Measurements from ENCODE around the gene CNGA2.

The CNGA2 gene

DNA sequence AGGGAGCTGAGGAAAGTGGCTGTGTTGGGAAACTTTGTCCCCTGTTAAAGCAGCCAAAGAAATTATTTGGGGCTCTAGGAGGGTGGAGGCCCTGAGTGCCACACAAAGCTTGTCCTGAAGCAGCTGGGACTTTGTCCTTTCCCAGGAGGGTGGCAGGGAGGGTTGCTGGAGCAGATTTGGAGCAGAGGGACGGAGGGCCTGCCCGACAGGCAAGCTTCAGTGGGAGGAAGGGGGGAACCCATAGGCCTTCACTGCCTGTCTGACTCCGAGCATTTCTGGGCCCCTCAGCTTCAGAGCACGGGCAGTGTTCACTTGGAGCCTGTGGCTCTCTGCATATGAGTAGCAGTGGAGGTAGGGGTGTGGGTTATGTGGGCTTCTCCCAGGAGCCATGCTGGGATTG lies 7.2 kb upstream of the CNGA2 start:
- H3K36me3 Mint-ChIP-seq, result no peaks in the 10 kb centered on the region
- DNase-seq (ENCODE audit: low spot score in 2 of 2) (no peak), ATAC-seq (no peak)
- no peak overlapping the region for H3K27ac Mint-ChIP-seq
- no peaks in the 10 kb centered on the region for H3K4me1 Mint-ChIP-seq
- no peak overlapping the region for H3K4me3 Mint-ChIP-seq
- no peaks in the 10 kb centered on the region for H3K9me3 Mint-ChIP-seq

DNA sequence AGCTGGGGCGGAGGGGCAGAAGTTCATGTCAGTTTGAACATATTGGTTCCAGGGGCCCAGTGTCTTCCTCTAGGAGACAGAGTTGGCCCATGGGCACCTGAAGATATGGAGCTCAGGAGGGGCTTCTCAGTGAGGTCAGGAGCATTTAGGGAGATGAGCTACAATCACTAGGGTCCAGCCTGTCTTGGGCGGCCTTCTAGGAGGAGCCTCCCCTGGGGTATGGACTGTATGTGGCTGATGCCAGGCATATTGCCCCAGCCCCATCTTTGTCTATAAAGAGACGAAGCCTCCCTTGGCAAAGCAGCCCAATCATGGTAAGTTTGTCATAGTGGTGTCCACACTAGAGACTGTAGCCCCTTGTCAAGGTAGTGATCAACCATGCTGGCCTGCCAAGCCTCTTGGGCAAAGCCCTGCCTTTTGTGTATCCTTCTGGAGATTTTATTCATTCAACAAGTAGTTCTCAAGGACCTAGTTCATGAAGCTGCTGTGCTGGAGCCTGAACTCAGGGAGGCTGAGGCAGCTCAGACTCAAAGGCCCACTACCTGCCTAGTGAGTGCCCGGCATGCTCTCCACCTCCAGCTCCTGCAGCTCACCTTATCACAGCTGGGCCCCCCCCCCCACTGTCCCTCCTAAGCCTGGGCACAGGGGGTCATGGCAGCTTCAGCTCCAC lies 5.4 kb upstream of the CNGA2 start:
- no peaks in the 10 kb centered on the region for H3K36me3 Mint-ChIP-seq
- no peaks in the 10 kb centered on the region for H3K9me3 Mint-ChIP-seq
- DNase-seq (ENCODE audit: low spot score in 2 of 2) (no peak), ATAC-seq (no peak)
- H3K4me1 Mint-ChIP-seq, result no peaks in the 10 kb centered on the region
- no peak overlapping the region for H3K27ac Mint-ChIP-seq
- no peak overlapping the region for H3K4me3 Mint-ChIP-seq

DNA sequence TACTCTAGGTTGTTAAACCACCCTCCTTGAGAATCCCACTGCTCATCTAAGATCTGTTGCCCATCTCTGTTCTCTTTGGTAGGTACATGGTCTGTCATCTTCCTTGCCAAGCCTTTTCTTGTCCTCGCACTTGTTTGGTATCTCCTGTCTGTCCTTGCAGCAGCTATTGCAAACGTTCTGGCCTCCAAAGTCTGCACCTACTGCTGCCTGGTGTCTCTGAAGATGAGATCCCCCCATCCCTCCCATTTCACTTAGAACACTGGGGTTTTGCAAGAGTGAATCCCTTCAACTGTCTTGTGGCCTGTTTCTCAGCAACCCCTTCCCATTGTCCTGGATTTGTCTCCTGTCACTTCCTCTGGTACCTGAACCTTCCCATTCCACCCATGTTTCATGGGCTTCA lies 673 bp downstream of the CNGA2 start:
- no peak for DNase-seq (ENCODE audit: low spot score in 2 of 2)
- no peaks in the 10 kb centered on the region for H3K9me3 Mint-ChIP-seq
- no peak overlapping the region for H3K27ac Mint-ChIP-seq
- H3K36me3 Mint-ChIP-seq, result no peaks in the 10 kb centered on the region
- no peak for ATAC-seq
- H3K4me3 Mint-ChIP-seq, result no peak overlapping the region
- H3K4me1 Mint-ChIP-seq, result no peaks in the 10 kb centered on the region

DNA sequence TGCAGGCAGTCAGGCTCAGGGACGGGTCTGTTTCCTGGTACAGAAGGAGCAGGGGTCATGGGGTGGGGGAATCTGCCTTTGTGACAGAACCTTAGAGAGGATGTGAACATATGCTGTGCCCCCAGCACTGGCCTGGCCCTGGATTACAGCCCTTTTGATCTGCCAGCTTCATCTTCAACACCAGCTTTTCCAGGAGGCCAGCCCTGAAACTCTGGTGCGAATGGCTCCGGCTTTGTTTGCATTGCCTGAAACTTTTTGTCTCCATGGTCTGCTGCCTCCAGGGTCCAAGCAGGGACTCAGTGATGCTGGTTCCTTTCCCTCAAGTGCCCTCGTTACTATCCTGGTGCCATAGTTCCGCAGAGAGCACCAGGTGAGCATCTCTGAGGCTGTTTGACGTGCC lies 2.1 kb downstream of the CNGA2 start:
- H3K9me3 Mint-ChIP-seq, result no peaks in the 10 kb centered on the region
- no peak overlapping the region for H3K27ac Mint-ChIP-seq

GRCh38 chrX:151737494-151737893 lies 2.9 kb downstream of the CNGA2 start:
- no peak overlapping the region for H3K4me3 Mint-ChIP-seq
- H3K4me1 Mint-ChIP-seq, result no peaks in the 10 kb centered on the region
- ATAC-seq, result no peak
- no peak for DNase-seq (ENCODE audit: low spot score in 2 of 2)
- no peaks in the 10 kb centered on the region for H3K36me3 Mint-ChIP-seq
- H3K27ac Mint-ChIP-seq, result no peak overlapping the region
- H3K9me3 Mint-ChIP-seq, result no peaks in the 10 kb centered on the region

More for the DNA sequence above, 2.1 kb downstream of the CNGA2 start:
- H3K4me1 Mint-ChIP-seq, result no peaks in the 10 kb centered on the region
- ATAC-seq (no peak), DNase-seq (ENCODE audit: low spot score in 2 of 2) (no peak)
- H3K36me3 Mint-ChIP-seq, result no peaks in the 10 kb centered on the region
- H3K4me3 Mint-ChIP-seq, result no peak overlapping the region

DNA sequence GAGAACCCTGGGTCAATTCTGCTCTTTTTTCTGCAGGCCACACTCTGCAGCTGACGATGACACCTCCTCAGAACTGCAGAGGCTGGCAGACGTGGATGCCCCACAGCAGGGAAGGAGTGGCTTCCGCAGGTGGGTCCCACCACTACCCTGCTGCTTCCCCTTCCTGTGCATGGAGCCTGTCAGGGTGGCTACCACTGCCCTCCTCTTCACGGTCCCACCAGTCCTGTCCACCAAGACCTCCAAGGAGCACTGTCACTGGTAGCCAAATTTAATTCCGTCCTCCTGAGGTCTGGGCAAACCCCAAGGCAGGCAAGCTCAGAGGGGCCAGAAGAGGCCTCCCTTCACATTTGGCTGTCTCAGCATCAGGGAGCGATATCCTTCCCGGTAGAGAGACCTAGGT lies 4.2 kb downstream of the CNGA2 start:
- no peak overlapping the region for H3K4me3 Mint-ChIP-seq
- H3K27ac Mint-ChIP-seq, result no peak overlapping the region
- ATAC-seq, result no peak
- no peaks in the 10 kb centered on the region for H3K9me3 Mint-ChIP-seq
- DNase-seq (ENCODE audit: low spot score in 2 of 2), result no peak
- no peaks in the 10 kb centered on the region for H3K4me1 Mint-ChIP-seq
- H3K36me3 Mint-ChIP-seq, result no peaks in the 10 kb centered on the region

GRCh38 chrX:151741606-151742005 lies 7.1 kb downstream of the CNGA2 start:
- H3K27ac Mint-ChIP-seq, result no peak overlapping the region
- no peaks in the 10 kb centered on the region for H3K36me3 Mint-ChIP-seq
- no peaks in the 10 kb centered on the region for H3K4me1 Mint-ChIP-seq
- H3K4me3 Mint-ChIP-seq, result no peak overlapping the region
- DNase-seq (ENCODE audit: low spot score in 2 of 2) (no peak), ATAC-seq (no peak)
- no peaks in the 10 kb centered on the region for H3K9me3 Mint-ChIP-seq

DNA sequence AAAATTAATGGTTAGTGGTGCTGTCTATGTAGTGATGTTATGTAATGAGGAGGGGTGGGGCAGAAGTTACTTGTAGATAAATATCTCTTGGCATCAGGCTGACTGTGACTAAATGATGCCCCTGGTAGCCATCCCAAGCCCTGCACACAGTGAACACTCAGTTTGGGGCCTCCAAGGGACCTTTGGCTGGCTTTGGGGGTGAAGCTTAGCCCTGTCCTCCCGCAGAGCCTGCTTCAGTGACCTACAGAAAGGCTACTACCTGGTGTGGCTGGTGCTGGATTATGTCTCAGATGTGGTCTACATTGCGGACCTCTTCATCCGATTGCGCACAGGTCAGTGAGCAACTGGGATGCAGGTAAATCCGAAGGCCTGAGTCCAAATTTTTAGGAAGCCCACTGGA lies 7.8 kb downstream of the CNGA2 start:
- ATAC-seq (no peak), DNase-seq (ENCODE audit: low spot score in 2 of 2) (no peak)
- H3K4me3 Mint-ChIP-seq, result no peak overlapping the region
- H3K36me3 Mint-ChIP-seq, result no peaks in the 10 kb centered on the region
- H3K9me3 Mint-ChIP-seq, result no peaks in the 10 kb centered on the region
- no peak overlapping the region for H3K27ac Mint-ChIP-seq
- H3K4me1 Mint-ChIP-seq, result no peaks in the 10 kb centered on the region

GRCh38 chrX:151743651-151744470 lies 9.3 kb downstream of the CNGA2 start:
- H3K36me3 Mint-ChIP-seq, result no peaks in the 10 kb centered on the region
- H3K9me3 Mint-ChIP-seq, result no peaks in the 10 kb centered on the region
- ATAC-seq, result no peak
- H3K27ac Mint-ChIP-seq, result no peak overlapping the region
- DNase-seq (ENCODE audit: low spot score in 2 of 2), result no peak
- no peaks in the 10 kb centered on the region for H3K4me1 Mint-ChIP-seq
- no peak overlapping the region for H3K4me3 Mint-ChIP-seq

DNA sequence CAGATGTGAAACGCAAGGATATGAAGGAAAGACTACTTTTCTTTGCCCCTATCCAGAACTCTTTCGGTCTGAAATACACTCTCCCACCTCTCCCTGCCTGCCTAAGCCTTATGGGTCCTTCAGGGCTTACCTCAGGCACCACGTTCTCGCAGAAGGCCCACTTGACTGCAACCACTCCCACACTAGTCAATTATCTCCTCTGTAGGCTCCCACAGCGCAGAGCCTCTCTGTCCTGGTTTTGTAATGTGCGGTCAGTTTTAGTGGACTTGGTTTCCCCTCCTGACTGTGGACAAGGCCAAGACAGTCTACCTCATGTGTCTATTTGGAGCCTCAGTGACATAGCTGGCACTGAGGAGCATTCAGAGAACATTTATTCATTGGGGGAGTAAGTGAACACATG lies 11.1 kb downstream of the CNGA2 start:
- ATAC-seq (no peak), DNase-seq (ENCODE audit: low spot score in 2 of 2) (no peak)
- no peak overlapping the region for H3K27ac Mint-ChIP-seq
- H3K4me1 Mint-ChIP-seq, result no peaks in the 10 kb centered on the region
- H3K9me3 Mint-ChIP-seq, result no peaks in the 10 kb centered on the region
- H3K36me3 Mint-ChIP-seq, result no peaks in the 10 kb centered on the region
- H3K4me3 Mint-ChIP-seq, result no peak overlapping the region

DNA sequence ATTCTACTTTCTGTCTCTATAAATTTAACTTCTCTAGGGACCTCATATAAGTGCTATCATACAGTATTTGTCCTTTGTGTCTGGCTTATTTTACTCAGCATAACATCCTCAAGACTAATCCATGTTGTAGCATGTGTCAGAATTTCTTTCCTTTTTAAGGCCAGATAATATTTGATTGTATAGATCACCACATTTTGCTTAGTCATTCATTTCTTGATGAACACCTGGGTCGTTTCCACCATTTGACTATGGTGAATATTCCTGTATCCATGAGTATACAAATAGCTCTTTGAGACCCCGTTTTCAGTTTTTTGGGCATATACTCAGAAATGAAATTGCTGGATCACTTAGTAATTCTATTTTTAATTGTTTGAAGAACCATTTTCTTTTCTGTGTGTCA lies 12.0 kb downstream of the CNGA2 start:
- H3K36me3 Mint-ChIP-seq, result no peaks in the 10 kb centered on the region
- no peak overlapping the region for H3K4me3 Mint-ChIP-seq
- DNase-seq (ENCODE audit: low spot score in 2 of 2) (no peak), ATAC-seq (no peak)
- H3K9me3 Mint-ChIP-seq, result no peaks in the 10 kb centered on the region
- no peaks in the 10 kb centered on the region for H3K4me1 Mint-ChIP-seq
- no peak overlapping the region for H3K27ac Mint-ChIP-seq

GRCh38 chrX:151750511-151750910 lies 16.0 kb downstream of the CNGA2 start:
- H3K27ac Mint-ChIP-seq, result no peak overlapping the region
- H3K4me1 Mint-ChIP-seq, result no peaks in the 10 kb centered on the region
- no peak overlapping the region for H3K4me3 Mint-ChIP-seq
- no peaks in the 10 kb centered on the region for H3K36me3 Mint-ChIP-seq
- DNase-seq (ENCODE audit: low spot score in 2 of 2) (no peak), ATAC-seq (no peak)
- H3K9me3 Mint-ChIP-seq, result no peaks in the 10 kb centered on the region

DNA sequence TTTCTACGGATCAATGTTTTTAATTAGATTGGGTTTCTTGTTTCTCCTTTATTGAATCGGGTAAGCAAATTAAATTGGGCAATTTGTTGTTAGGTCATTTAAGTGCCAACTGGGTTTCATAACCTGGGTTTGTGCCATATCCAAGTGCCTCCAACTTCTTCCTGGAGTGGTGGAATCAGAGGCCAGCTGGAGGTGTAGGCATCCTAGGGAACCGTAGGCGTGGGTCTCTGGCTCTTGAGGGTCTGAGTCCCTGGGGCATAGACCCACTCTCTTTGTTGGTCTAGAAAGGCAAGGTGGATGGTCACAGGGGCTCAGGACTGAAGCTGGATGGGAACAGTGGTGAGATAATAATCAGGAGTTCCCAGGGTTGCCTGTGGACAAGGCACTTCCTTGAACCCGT lies 18.3 kb downstream of the CNGA2 start:
- ATAC-seq, result no peak
- DNase-seq (ENCODE audit: low spot score in 2 of 2), result no peak
- Mint-ChIP-seq H3K9me3 (no peaks in the 10 kb centered on the region), H3K27ac (no peak overlapping the region), H3K4me3 (no peak overlapping the region), H3K4me1 (no peaks in the 10 kb centered on the region), H3K36me3 (no peaks in the 10 kb centered on the region)

DNA sequence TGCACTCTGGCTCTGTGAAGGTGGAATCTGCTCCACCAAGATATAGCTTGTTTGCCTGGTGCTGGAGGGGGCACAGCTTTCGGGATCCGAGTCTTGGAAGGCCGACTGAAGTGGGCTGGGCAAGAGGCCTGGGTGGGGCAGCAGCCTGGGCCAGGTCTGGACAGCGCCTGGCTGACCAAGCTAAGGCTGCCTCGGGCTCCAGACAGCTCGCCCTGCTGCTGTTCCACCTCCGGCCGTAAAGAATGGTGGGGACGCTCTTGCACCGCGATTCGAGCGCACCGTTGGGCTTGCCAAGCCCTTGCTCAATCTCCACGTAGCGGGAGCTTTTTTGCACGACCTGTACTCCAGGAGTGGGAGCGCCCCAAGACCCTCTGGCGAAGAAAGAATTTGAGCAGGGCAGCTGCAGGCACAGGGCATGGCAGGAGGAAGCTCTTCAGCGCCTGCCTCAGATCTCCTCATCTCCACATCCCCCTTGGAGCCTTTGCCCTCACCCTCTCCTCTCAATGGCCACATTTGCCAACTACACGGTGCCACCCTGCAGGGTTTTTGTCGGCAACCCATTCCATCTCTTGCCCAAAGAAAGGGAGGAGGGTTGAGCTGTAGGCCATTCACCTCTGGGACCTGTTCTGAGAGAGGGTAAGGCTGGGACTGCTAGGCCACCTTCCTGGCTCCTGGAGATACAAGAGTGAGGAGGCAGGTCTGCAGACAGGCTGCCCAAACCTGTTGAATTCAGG lies 18.9 kb downstream of the CNGA2 start:
- no peak overlapping the region for H3K27ac Mint-ChIP-seq
- no peaks in the 10 kb centered on the region for H3K4me1 Mint-ChIP-seq
- H3K36me3 Mint-ChIP-seq, result no peaks in the 10 kb centered on the region
- ATAC-seq, result no peak
- H3K9me3 Mint-ChIP-seq, result no peaks in the 10 kb centered on the region
- DNase-seq (ENCODE audit: low spot score in 2 of 2), result no peak
- no peak overlapping the region for H3K4me3 Mint-ChIP-seq

- Mint-ChIP-seq H3K4me1 (no peaks in the 10 kb centered on the region), H3K9me3 (no peaks in the 10 kb centered on the region), H3K4me3 (no peak overlapping the region), H3K27ac (no peak overlapping the region), H3K36me3 (no peaks in the 10 kb centered on the region)
- no peak for ATAC-seq
- no peak for DNase-seq (ENCODE audit: low spot score in 2 of 2)
These were observed 19.5 kb downstream of the CNGA2 start for GRCh38 chrX:151754047-151754429.

All from stimulated activated effector memory CD8-positive, alpha-beta T cell treated with anti-CD3 and anti-CD28 coated beads, Interleukin-12 subunit alpha, Interleukin-12 subunit beta, amount 100 ng/mL, for 72 hours (primary cell).